ENCODE results near the gene PMAIP1. TPM values are rescaled to one million over a fixed set of nuclear protein-coding genes. Genes with fewer than 3 reads are reported as not detected.

The PMAIP1 gene
- total RNA-seq, 2 donors from 2014 or later = 2.1 to 4.1 TPM

DNA sequence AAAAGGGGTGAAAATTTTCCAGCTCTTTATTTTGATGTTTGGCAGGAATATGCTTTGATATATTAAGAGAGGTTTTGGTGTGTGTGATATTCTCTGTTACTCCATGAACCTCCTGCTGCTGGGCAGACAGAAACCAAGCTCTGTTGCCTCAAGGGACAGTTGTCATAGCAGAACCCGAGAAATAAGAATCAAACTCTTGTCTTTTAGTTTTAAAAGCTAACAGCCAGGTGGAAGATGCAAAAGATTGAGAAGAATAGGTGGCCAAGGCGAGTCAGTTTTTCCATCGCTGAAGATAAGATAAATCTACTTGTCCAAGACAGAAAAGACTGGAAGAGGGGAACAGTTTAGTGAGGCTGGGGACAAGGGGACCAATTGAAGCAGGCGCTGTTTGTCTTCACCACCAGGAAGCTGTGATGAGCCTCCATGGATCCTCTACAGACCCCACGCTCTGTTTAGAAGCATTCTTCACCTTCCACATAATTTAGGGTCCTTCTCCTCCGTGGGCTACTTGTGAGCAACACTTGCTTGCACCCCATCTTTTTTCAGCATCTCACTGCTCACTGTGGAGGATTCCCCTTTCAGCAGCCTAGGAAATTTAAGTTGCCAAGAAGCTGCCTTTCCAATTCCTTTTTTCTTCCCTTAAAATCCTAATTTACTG, 23.9 kb downstream of the PMAIP1 start:
- 70% methylated on average over 6 of the region's 6 CpGs for WGBS

DNA sequence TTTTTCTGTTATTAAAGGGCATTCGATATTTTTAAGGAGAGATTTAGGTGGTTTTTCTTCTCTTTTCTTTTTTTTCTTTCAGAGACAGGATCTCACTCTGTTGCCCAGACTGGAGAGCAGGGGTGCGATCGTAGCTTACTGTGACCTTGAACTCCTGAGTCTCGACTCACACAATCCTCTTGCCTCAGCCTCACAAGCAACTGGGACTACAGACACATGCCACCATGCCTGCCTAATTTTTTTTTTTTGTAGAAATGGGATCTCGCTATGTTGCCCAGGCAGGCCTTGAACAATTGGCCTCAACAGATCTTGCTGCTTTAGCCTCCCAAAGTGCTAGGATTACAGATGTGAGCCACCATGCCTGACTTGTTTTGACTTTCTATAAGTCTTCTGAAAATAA, 26.3 kb downstream of the PMAIP1 start:
- intact Hi-C loops (cut with DNase I) = no loop called here
- Histone ChIP-seq H3K4me3 (no peak overlapping the region), H3K27ac (no peak overlapping the region), H3K9me3 (no peaks in the 10 kb centered on the region), H3K4me1 (replicated peaks) (no peaks in the 10 kb centered on the region), H3K36me3 (no peaks in the 10 kb centered on the region), H3K27me3 (replicated peaks; ENCODE audit: insufficient read depth) (no peaks in the 10 kb centered on the region)
- no peak for DNase-seq (ENCODE audit: low spot score)
- 96% methylated on average over 5 of the region's 5 CpGs for WGBS
- no peak for TF ChIP-seq POLR2A (IDR thresholded peaks at IDR 0.05)
- TF ChIP-seq POLR2AphosphoS5 (IDR thresholded peaks at IDR 0.05) = no peak
- TF ChIP-seq, protein P1, sequence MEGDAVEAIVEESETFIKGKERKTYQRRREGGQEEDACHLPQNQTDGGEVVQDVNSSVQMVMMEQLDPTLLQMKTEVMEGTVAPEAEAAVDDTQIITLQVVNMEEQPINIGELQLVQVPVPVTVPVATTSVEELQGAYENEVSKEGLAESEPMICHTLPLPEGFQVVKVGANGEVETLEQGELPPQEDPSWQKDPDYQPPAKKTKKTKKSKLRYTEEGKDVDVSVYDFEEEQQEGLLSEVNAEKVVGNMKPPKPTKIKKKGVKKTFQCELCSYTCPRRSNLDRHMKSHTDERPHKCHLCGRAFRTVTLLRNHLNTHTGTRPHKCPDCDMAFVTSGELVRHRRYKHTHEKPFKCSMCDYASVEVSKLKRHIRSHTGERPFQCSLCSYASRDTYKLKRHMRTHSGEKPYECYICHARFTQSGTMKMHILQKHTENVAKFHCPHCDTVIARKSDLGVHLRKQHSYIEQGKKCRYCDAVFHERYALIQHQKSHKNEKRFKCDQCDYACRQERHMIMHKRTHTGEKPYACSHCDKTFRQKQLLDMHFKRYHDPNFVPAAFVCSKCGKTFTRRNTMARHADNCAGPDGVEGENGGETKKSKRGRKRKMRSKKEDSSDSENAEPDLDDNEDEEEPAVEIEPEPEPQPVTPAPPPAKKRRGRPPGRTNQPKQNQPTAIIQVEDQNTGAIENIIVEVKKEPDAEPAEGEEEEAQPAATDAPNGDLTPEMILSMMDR (IDR thresholded peaks at IDR 0.05) = no peak

More for the DNA sequence above, 23.9 kb downstream of the PMAIP1 start:
- TF ChIP-seq POLR2A (IDR thresholded peaks at IDR 0.05) = no peak
- TF ChIP-seq, protein P1 (IDR thresholded peaks at IDR 0.05) = no peak
- TF ChIP-seq POLR2AphosphoS5 (IDR thresholded peaks at IDR 0.05) = no peak
- Histone ChIP-seq H3K4me1 (replicated peaks) (no peaks in the 10 kb centered on the region), H3K4me3 (no peak overlapping the region), H3K9me3 (no peaks in the 10 kb centered on the region), H3K27ac (no peak overlapping the region), H3K27me3 (replicated peaks; ENCODE audit: insufficient read depth) (no peaks in the 10 kb centered on the region), H3K36me3 (no peaks in the 10 kb centered on the region)
- intact Hi-C loops (cut with DNase I) = no loop called here
- DNase-seq (ENCODE audit: low spot score) = no peak

DNA sequence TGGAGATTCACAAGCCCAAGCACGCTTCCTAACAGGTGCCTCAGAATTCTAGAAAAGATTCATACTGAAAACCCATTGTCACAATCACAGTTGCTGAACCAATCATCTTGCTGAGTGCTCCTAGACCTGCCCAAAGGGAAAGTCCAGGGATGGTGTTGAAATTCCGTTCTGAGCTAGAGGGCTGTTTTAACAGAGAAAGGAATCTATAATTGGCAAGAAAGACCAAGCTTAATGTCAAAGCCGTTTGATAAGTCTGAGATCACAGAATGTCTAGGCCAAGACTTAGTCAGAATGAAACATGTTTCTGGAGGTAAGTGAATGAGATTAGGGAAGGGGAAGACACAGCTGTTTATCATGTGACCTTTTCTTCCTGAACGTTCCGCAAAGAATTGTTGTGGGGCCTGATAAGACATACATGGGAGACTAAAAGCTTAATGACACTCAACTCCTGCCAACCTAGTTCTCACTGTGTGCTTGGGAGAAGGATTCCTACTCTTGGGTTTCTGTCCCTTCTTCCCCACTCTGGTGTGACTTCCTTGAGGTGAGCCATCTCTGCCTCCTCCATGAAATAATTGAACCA, 27.5 kb downstream of the PMAIP1 start:
- no peak for TF ChIP-seq POLR2A (IDR thresholded peaks at IDR 0.05)
- TF ChIP-seq, protein P1 (IDR thresholded peaks at IDR 0.05) = no peak
- TF ChIP-seq POLR2AphosphoS5 (IDR thresholded peaks at IDR 0.05) = no peak
- H3K36me3 ChIP-seq = no peaks in the 10 kb centered on the region
- H3K9me3 ChIP-seq = no peaks in the 10 kb centered on the region
- DNase-seq (ENCODE audit: low spot score) = no peak
- no peak overlapping the region for H3K4me3 ChIP-seq
- H3K27ac ChIP-seq = no peak overlapping the region
- WGBS = 40% methylated on average over 5 of the region's 5 CpGs
- intact Hi-C loops (cut with DNase I) = no loop called here
- no peaks in the 10 kb centered on the region for H3K4me1 ChIP-seq (replicated peaks)
- no peaks in the 10 kb centered on the region for H3K27me3 ChIP-seq (replicated peaks; ENCODE audit: insufficient read depth)

DNA sequence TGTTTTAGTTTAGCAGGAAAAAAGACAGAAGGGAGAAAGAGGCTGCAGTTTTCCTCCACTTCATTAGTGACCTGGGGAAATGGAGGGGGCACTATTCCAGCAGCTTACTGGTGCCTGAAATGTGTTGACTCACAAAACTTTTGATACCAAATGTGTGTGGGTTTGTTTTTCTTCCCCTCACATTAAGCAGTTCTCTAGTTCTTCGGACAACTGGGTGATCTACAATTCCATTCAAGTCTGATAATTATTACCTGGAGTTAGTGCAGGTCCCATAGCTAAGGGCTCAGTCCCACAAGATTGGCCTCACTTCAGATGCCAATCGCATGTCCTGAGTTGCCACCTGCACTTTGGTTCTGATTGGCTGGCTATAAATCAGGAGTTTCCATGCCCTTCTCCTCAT, 28.4 kb downstream of the PMAIP1 start:
- H3K4me3 ChIP-seq = no peak overlapping the region
- intact Hi-C loops (cut with DNase I) = no loop called here
- 100% methylated on average over 2 of the region's 2 CpGs for WGBS
- H3K4me1 ChIP-seq (replicated peaks) = no peaks in the 10 kb centered on the region
- DNase-seq (ENCODE audit: low spot score) = no peak
- no peak for TF ChIP-seq POLR2AphosphoS5 (IDR thresholded peaks at IDR 0.05)
- TF ChIP-seq, protein P1 (IDR thresholded peaks at IDR 0.05) = no peak
- TF ChIP-seq POLR2A (IDR thresholded peaks at IDR 0.05) = no peak
- H3K27ac ChIP-seq = no peak overlapping the region
- no peaks in the 10 kb centered on the region for H3K36me3 ChIP-seq
- H3K9me3 ChIP-seq = no peaks in the 10 kb centered on the region
- H3K27me3 ChIP-seq (replicated peaks; ENCODE audit: insufficient read depth) = no peaks in the 10 kb centered on the region
